ENCODE data around the gene PCBD1.
A peak's percentile ranks its signal among the peaks of the same experiment; 100 is the strongest.
"Not testable (repeated sequence)": the region's sequence is repeated elsewhere in the genome, so short reads cannot be mapped to it uniquely, and the experiment has no call there.

PCBD1 gene

DNA sequence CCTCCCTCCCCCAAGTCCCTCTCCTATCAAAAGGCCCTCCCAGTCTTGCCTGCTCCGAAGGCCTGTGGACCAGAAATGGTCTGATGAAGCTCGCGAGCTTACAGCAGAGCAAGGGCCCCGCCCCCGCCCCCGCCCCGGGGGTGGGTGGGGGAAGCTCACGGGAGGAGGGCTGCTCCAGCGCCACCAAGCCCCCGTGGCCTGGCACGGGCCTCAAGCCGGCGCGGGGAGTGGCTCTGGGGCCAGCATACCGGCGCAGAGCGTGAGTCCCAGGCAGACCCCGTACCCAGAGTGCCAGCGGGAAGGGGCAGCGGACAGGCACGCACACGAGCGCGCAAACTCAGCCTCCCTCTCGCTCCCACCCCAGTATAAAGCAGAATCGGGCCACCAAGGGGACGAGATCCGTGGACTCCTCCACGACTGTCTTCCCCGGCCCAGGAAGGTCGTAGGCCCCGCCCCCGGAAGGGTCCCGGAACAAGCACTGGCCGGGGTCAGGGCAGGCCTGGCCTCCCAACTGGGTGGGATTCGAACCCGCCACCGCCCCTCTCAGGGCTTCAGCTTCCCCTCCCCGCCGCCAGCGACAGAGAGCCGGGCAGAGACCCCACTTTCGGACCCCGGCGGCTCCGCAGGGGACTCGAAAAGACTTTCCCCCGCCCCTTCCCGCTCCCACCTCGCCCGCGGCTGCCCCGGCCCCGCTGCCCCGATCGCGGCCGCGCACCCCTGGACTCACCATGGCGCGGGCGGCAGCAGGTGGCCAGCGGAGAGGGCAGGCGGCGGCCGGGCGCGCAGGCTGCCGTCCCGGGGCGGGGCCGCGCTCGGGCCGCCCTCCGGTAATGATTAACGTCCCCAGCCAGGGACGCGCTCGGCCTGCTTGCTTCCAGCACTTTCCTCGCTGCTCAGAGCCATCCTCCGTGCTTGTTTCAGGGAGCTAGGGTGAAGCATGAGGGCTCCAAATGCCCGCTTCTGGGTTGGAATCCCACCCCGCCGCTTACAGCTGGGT is at the start of gene PCBD1:
Gene PCBD1 (minus strand): TSS at position 762 of the 997 bp plus-strand sequence. CDS start 32 bp downstream, at position 730.
- peak; percentile 78 for DNase-seq

DNA sequence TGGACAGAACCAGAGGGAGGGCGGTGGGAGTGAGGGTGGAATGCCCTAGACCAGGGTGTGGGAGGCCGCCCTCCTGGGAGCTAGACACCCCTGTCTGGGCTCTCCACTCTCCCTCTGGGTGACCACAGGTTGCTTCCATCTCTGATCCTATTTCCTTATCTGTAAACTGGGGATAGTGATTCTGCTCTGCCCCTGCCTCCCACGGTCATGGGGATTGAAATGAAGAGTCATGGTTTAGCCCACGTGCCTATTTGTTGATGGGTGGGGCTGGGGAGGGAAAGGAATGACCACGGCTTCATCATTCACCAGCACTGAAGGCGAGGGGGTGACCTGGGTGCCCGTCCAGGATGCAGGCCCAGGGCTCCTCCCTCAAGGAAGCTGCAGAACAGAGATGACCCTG is 49.3 kb upstream of the PCBD1 start:
- DNase-seq = no peak

DNA sequence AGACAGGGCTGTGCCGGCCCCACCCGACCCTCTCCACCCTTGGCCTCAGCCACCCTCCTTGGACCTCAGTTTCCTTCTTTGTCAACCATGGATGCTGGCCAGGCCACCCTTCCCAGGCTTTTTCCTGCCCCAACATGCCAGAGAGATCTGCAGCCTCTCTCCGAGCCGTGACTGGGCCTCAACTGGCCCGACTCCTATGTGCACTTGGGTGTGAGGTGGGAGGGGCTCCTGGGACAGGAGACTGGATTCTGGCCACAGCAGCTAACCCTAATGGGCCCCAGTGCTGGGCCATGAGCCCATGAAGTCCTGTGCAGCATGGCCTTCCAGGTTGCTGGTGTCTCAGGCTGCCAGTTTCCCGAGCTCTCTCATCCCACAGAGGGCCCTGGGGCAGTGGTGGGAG is 47.7 kb upstream of the PCBD1 start:
- no peak for DNase-seq

- no peak for DNase-seq
Measured at GRCh38 chr10:70935631-70936030, 47.3 kb upstream of the PCBD1 start.

- DNase-seq = no peak
Measured at GRCh38 chr10:70935125-70935625, 46.8 kb upstream of the PCBD1 start.

DNA sequence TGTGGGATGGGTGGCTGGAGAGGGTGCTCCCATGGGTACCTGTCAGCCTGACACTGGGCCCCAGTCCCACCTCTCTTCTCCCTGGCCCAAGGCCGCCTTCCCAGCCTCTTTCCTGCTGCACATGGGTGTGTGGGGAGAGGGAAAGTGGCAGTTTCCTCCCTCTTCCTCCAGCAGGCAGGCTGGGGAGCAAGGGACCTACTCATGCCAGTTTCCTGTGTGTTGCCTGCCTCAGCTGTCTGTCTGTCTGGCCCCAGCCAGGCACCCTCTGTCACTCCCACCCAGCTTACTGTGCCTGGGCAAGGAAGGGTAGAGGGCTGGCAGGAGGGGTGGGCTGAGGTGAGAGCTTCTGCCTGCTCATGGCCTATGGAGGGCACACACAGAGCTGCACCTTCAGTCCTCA is 46.3 kb upstream of the PCBD1 start:
- no peak for DNase-seq

- no peak for DNase-seq
Measured at GRCh38 chr10:70932392-70933196, 44.2 kb upstream of the PCBD1 start.

- DNase-seq = peak; percentile 10
Measured at GRCh38 chr10:70931168-70931815, 42.9 kb upstream of the PCBD1 start.

GRCh38 chr10:70930263-70931000 is 42.1 kb upstream of the PCBD1 start:
- no peak for DNase-seq

GRCh38 chr10:70928140-70928539 is 39.8 kb upstream of the PCBD1 start:
- DNase-seq = no peak

- DNase-seq = no peak
Measured at GRCh38 chr10:70927189-70927943, 39.0 kb upstream of the PCBD1 start.

GRCh38 chr10:70926226-70927000 is 38.0 kb upstream of the PCBD1 start:
- no peak for DNase-seq

- DNase-seq = peak; percentile 62
Measured at GRCh38 chr10:70925377-70926225, 37.2 kb upstream of the PCBD1 start.

DNA sequence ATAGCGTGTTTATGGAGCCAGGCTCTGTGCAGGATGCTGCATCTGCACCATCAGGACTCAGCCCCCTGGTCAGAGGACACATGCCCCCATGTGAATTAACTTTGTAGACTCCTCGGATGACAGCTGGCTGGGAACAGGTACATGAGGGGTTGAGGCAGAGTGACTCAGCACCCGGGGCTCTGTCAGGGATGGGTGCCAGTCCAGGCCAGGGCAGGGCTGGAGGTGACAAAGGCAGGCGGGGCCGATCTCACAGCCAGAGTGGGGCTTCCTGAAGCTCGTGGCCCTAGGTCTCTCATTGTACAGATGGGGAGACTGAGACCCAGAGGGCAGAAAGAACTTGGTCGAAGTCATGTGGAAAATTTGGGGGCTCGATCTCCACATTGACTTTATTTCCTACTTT is 35.3 kb upstream of the PCBD1 start:
- DNase-seq = no peak

- DNase-seq = no peak
Measured at GRCh38 chr10:70921285-70921684, 32.9 kb upstream of the PCBD1 start.

DNA sequence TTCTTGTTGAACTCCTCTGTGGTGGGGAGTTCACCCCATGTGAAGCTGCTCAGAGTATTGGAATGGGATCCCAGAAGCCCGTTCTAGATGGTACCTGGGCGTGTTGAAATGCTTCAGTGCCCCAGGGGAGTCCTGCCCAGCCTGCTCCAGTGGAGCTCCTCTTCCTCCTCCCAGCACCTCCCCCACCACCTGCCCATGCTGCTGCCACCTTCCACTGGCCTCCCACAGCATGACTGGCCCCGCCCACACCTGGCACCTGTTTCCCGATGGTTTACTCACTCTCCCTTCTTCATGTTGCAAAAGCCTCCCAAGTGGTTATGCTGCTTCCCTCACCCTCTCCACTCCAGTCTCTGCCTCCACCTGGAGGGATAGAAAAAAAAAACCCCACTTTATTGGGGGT is 32.2 kb upstream of the PCBD1 start:
- no peak for DNase-seq

DNA sequence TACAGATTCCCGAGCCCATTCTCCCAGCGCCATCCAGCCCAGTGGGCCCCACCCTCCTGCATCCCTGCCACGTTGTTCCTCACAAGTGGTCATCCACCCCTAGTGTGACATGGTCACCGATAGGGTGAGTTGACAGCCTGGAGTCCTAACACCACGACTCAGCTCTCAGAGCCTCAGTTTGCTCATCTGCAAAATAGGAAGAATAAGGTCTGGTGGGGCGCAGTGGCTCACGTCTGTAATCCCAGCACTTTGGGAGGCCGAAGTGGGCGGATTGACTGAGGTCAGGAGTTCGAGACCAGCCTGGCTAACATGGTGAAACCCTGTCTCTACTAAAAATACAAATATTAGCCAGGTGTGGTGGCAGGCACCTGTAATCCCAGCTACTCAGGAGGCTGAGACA is 31.5 kb upstream of the PCBD1 start:
- DNase-seq = not testable (repeated sequence)

DNA sequence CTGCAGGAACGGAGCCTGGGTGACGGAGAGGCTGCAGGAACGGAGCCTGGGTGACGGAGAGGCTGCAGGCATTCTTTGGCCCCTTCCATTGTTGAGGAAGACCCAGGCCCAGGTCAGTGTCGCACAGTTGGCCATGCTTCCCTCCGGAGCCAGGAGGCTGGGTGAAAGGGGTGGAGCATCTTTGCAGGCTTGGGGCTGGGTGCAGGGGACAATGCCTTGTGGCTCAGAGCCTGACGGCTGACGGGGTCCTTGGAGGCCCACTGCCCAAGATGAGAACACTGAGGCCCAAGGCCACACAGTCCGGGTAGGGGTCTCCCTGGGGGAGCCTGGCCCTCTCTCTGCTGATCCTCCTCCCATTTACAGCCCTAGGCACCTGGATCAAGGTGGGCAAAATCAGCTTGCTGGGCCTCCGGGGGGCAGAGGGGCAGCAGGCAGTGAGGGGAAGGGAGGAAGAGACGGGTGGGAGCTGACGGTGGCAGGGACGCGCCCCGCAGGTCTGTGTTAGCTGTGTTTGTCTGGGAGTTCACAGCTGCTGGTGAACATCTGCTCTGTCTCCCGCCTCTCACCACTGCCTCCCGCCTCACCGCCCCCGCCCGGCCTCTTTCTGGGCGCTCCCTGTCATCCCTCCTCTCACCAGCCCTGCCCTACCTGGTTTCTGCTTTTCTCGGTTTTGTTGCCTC is 30.6 kb upstream of the PCBD1 start:
- no peak for DNase-seq

DNA sequence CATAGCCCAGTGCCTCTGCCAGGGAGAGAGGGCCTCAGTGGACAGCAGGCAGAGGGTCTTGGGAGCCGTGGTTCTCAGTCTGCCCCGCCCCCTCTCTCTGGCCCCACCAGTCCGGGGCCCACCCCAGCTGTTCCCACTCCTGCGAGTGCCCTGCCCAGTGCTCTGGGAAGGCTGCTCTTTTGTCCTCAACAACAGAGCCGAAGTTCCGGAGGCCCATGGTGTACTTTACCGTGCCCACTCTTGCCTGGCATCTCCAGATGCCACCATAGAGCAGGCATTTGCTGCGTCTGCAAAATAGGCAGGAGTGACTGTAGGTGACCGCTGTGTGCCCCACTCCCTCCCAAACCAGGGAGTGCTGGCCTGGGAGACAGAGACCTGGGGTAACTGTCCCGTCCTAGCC is 29.3 kb upstream of the PCBD1 start:
- DNase-seq = no peak
